DMS53 treated with DMSO at 0.1 percent for 48 hours (cell line): Measurements from ENCODE around the gene GABRE.
"Not testable (repeated sequence)": the region's sequence is repeated elsewhere in the genome, so short reads cannot be mapped to it uniquely, and the experiment has no call there.

Experiments
- DNase-seq: peaks from one replicate; lab custom pipeline; 2025; ENCODE audit not compliant: unreplicated experiment; lab: John Stamatoyannopoulos, UW

GABRE gene

GRCh38 chrX:151970661-151971060 lies 3.8 kb downstream of the GABRE start:
- no peak for DNase-seq

GRCh38 chrX:151970027-151970426 lies 4.4 kb downstream of the GABRE start:
- DNase-seq: no peak

GRCh38 chrX:151966236-151966635 lies 8.2 kb downstream of the GABRE start:
- no peak for DNase-seq

- no peak for DNase-seq
Measured at GRCh38 chrX:151962034-151962433, 12.4 kb downstream of the GABRE start.

GRCh38 chrX:151958101-151958500 lies 16.4 kb downstream of the GABRE start:
- DNase-seq: no peak

- no peak for DNase-seq
Measured at GRCh38 chrX:151954730-151955129, 19.7 kb downstream of the GABRE start.

- DNase-seq: no peak
Measured at GRCh38 chrX:151938172-151938571, 36.3 kb downstream of the GABRE start.

GRCh38 chrX:151935358-151935757 lies 39.1 kb downstream of the GABRE start:
- DNase-seq: no peak

- no peak for DNase-seq
Measured at GRCh38 chrX:151929126-151929525, 45.4 kb downstream of the GABRE start.

GRCh38 chrX:151923648-151924047 lies 50.8 kb downstream of the GABRE start:
- DNase-seq: no peak

GRCh38 chrX:151922692-151923091 lies 51.8 kb downstream of the GABRE start:
- DNase-seq: no peak

- DNase-seq: no peak
Measured at GRCh38 chrX:151921866-151922265, 52.6 kb downstream of the GABRE start.

GRCh38 chrX:151921292-151921691 lies 53.2 kb downstream of the GABRE start:
- no peak for DNase-seq

- no peak for DNase-seq
Measured at GRCh38 chrX:151920530-151920929, 53.9 kb downstream of the GABRE start.

GRCh38 chrX:151920101-151920500 lies 54.4 kb downstream of the GABRE start:
- no peak for DNase-seq

- no peak for DNase-seq
Measured at GRCh38 chrX:151919610-151920009, 54.9 kb downstream of the GABRE start.

GRCh38 chrX:151918736-151919135 lies 55.7 kb downstream of the GABRE start:
- not testable (repeated sequence) for DNase-seq

GRCh38 chrX:151912780-151913179 lies 61.7 kb downstream of the GABRE start, which contains the start of gene MAGEA4:
Gene MAGEA4, plus strand, starts transcription at chrX:151912889. Its CDS starts 10,776 bp downstream, at chrX:151923665.
- no peak for DNase-seq

GRCh38 chrX:151912221-151912620 lies 62.3 kb downstream of the GABRE start:
- no peak for DNase-seq

- DNase-seq: no peak
Measured at GRCh38 chrX:151904989-151905388, 69.5 kb downstream of the GABRE start.
